ENCODE measurements around the gene LRRC15.

LRRC15 gene

DNA sequence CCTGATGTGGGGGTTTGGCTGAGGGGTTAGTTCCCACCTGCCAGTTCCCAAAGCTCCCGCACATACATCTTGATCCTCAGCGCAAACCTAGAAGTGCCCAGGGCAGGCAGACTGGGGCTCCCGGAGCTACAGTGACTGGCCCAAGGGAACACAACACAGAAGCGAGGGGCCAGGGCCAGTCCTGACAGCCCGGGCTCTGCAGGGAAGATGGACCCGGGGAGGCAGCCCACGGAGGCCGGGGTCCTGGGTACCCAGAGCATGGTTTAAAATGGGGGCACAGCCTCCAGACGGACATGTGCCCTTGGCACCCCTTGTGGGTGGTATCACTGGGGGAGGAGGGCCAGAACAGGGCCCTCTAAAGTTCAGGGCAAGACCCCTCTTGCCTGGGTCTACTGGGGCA lies 23.5 kb downstream of the LRRC15 start:
- CTCF ChIA-PET = interaction anchor here (1.4 to 20.3 kb wide), 9 partner anchors 11 to 680 kb away, joined by 3 to 349 read pairs (median 7); partner anchors contain the start of gene GP5
- WGBS (ENCODE audit: insufficient coverage) = 93% methylated on average over 9 of the region's 9 CpGs

DNA sequence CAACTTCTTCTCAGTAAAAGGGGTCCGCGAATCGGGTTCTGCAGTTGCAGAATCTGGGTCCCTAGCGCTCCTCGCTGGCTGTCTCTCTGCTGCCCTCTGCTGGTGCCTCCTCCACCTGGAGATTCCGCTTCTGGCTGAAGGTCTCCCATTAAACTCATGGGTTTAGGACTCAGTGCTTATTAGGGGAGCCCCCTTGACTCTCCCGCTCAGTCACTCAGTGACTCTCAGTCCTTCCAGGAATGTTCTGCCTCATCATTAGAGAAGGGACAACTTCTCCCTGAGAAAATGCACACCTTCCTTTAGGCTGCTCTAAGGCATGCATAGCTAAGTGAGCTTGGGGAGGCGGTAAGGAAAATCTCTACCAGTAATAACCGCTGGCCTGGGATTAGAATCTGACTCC lies 25.5 kb downstream of the LRRC15 start:
- no peaks in the 10 kb centered on the region for H3K4me1 ChIP-seq (ENCODE audit: control extremely low read depth in 1 of 4, control insufficient read depth in 4 of 4, insufficient read depth in 4 of 4, low read length in 3 of 4)
- ChIA-PET CTCF (interaction anchor here (0.6 to 20.3 kb wide), 18 partner anchors 11 to 1998 kb away, joined by 3 to 349 read pairs (median 4); partner anchors contain the start of gene GP5), POLR2A (no interaction called here)
- H3K4me3 ChIP-seq (ENCODE audit: control insufficient read depth in 1 of 7, extremely low read depth in 1 of 7, insufficient read depth in 4 of 7, low read depth in 2 of 7, low read length in 6 of 7) = no peak overlapping the region
- WGBS (ENCODE audit: insufficient coverage) = 41% methylated on average over 8 of the region's 9 CpGs
- H3K27ac ChIP-seq (ENCODE audit: insufficient read depth in 1 of 2, low read depth in 1 of 2, low read length in 2 of 2, poor library complexity in 1 of 2, severe bottlenecking in 2 of 2) = no peak overlapping the region
- H3K9me3 ChIP-seq (ENCODE audit: control extremely low read depth in 1 of 5, control insufficient read depth in 4 of 5, insufficient read depth in 2 of 5, low read depth in 1 of 5, low read length in 4 of 5) = no peaks in the 10 kb centered on the region
- DNase-seq = peak; percentile 59 to 79 (median 73)
- peaks cover 0 to 7% (median 3%) of the 10 kb centered on the region in 5 experiments for H3K27me3 ChIP-seq (replicated peaks in 2 of 5; ENCODE audit: control insufficient read depth in 4 of 5, insufficient read depth in 5 of 5, low read length in 4 of 5)
- H3K36me3 ChIP-seq (ENCODE audit: control insufficient read depth in 4 of 4, insufficient read depth in 4 of 4, low read length in 3 of 4) = no peaks in the 10 kb centered on the region

More for the DNA sequence above, 23.5 kb downstream of the LRRC15 start:
- no peak overlapping the region for H3K27ac ChIP-seq (ENCODE audit: insufficient read depth in 1 of 2, low read depth in 1 of 2, low read length in 2 of 2, poor library complexity in 1 of 2, severe bottlenecking in 2 of 2)
- H3K4me1 ChIP-seq (ENCODE audit: control extremely low read depth in 1 of 4, control insufficient read depth in 4 of 4, insufficient read depth in 4 of 4, low read length in 3 of 4) = no peaks in the 10 kb centered on the region
- no peaks in the 10 kb centered on the region for H3K36me3 ChIP-seq (ENCODE audit: control insufficient read depth in 4 of 4, insufficient read depth in 4 of 4, low read length in 3 of 4)
- peaks cover 0 to 7% (median 3%) of the 10 kb centered on the region in 5 experiments for H3K27me3 ChIP-seq (replicated peaks in 2 of 5; ENCODE audit: control insufficient read depth in 4 of 5, insufficient read depth in 5 of 5, low read length in 4 of 5)
- DNase-seq = no peak
- POLR2A ChIA-PET = no interaction called here
- H3K4me3 ChIP-seq (ENCODE audit: control insufficient read depth in 1 of 7, extremely low read depth in 1 of 7, insufficient read depth in 4 of 7, low read depth in 2 of 7, low read length in 6 of 7) = no peak overlapping the region
- H3K9me3 ChIP-seq (ENCODE audit: control extremely low read depth in 1 of 5, control insufficient read depth in 4 of 5, insufficient read depth in 2 of 5, low read depth in 1 of 5, low read length in 4 of 5) = no peaks in the 10 kb centered on the region

DNA sequence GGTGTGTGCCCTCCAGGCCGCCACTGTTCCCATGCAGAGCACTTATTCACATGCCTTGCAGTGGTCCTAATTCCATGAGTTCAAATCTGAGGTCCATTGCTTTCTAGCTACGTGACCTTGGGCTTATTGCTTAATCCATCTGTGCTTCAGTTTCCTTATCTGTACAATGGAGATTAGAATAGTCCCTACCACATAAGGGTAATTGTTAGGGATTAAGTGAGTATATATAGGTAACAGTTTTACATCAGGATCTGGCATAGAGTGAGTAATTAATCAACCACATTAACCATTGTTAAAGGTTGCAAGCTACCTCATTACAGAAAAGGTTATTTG lies 26.0 kb downstream of the LRRC15 start:
- no peaks in the 10 kb centered on the region for H3K36me3 ChIP-seq (ENCODE audit: control insufficient read depth in 4 of 4, insufficient read depth in 4 of 4, low read length in 3 of 4)
- peaks cover 0 to 7% (median 3%) of the 10 kb centered on the region in 5 experiments for H3K27me3 ChIP-seq (replicated peaks in 2 of 5; ENCODE audit: control insufficient read depth in 4 of 5, insufficient read depth in 5 of 5, low read length in 4 of 5)
- ChIA-PET CTCF (interaction anchor here (0.6 to 20.3 kb wide), 14 partner anchors 10 to 1998 kb away, joined by 3 to 349 read pairs (median 4); partner anchors contain the start of gene GP5), POLR2A (no interaction called here)
- no peaks in the 10 kb centered on the region for H3K4me1 ChIP-seq (ENCODE audit: control extremely low read depth in 1 of 4, control insufficient read depth in 4 of 4, insufficient read depth in 4 of 4, low read length in 3 of 4)
- no peak overlapping the region for H3K27ac ChIP-seq (ENCODE audit: insufficient read depth in 1 of 2, low read depth in 1 of 2, low read length in 2 of 2, poor library complexity in 1 of 2, severe bottlenecking in 2 of 2)
- no peak for DNase-seq
- no peaks in the 10 kb centered on the region for H3K9me3 ChIP-seq (ENCODE audit: control extremely low read depth in 1 of 5, control insufficient read depth in 4 of 5, insufficient read depth in 2 of 5, low read depth in 1 of 5, low read length in 4 of 5)
- H3K4me3 ChIP-seq (ENCODE audit: control insufficient read depth in 1 of 7, extremely low read depth in 1 of 7, insufficient read depth in 4 of 7, low read depth in 2 of 7, low read length in 6 of 7) = no peak overlapping the region
- 85% methylated on average over 1 of the region's 2 CpGs for whole genome bisulfite sequencing (ENCODE audit: insufficient coverage)

DNA sequence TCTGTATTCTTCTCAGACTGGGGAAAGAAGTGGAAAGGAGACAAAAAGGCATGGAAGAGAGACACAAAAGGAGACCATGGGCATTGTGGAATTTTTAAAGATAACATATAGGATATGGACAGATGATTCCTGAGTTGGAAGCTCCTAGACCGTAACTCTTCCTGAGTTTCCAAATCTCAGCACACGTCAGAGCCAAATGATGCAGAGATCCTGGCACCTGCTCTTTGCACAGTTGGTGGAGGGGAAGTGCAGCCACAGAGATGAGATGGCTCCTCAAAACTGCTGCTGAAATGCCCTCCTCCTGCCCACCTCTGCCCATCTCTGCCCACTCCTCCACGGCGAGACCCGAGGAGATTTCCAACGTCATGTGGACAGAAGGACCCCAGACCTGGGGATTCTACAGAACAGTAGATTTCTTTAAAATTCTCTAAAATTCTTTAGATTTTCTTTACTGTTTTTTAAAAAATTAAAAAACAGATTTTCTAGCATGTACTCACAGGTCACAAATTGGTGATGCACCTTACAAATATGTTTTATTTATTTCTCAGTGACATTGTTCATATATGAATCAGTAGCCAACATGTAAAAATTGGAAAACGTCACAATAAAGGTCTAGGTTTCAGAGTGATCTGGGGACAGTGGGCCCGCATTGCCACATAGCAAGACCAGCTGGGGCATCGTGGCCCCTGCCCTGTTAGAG lies 26.5 kb downstream of the LRRC15 start:
- ChIA-PET POLR2A (no interaction called here), CTCF (interaction anchor here (0.6 to 20.3 kb wide), 16 partner anchors 7 to 1997 kb away, joined by 3 to 349 read pairs (median 4); partner anchors contain the start of gene GP5)
- 96% methylated on average over 4 of the region's 9 CpGs for WGBS (ENCODE audit: insufficient coverage)
- Histone ChIP-seq H3K4me3 (ENCODE audit: control insufficient read depth in 1 of 7, extremely low read depth in 1 of 7, insufficient read depth in 4 of 7, low read depth in 2 of 7, low read length in 6 of 7) (no peak overlapping the region), H3K27ac (ENCODE audit: insufficient read depth in 1 of 2, low read depth in 1 of 2, low read length in 2 of 2, poor library complexity in 1 of 2, severe bottlenecking in 2 of 2) (no peak overlapping the region), H3K36me3 (ENCODE audit: control insufficient read depth in 4 of 4, insufficient read depth in 4 of 4, low read length in 3 of 4) (no peaks in the 10 kb centered on the region), H3K27me3 (replicated peaks in 2 of 5; ENCODE audit: control insufficient read depth in 4 of 5, insufficient read depth in 5 of 5, low read length in 4 of 5) (peaks cover 0 to 7% (median 3%) of the 10 kb centered on the region in 5 experiments), H3K4me1 (ENCODE audit: control extremely low read depth in 1 of 4, control insufficient read depth in 4 of 4, insufficient read depth in 4 of 4, low read length in 3 of 4) (no peaks in the 10 kb centered on the region), H3K9me3 (ENCODE audit: control extremely low read depth in 1 of 5, control insufficient read depth in 4 of 5, insufficient read depth in 2 of 5, low read depth in 1 of 5, low read length in 4 of 5) (no peaks in the 10 kb centered on the region)
- no peak for DNase-seq

DNA sequence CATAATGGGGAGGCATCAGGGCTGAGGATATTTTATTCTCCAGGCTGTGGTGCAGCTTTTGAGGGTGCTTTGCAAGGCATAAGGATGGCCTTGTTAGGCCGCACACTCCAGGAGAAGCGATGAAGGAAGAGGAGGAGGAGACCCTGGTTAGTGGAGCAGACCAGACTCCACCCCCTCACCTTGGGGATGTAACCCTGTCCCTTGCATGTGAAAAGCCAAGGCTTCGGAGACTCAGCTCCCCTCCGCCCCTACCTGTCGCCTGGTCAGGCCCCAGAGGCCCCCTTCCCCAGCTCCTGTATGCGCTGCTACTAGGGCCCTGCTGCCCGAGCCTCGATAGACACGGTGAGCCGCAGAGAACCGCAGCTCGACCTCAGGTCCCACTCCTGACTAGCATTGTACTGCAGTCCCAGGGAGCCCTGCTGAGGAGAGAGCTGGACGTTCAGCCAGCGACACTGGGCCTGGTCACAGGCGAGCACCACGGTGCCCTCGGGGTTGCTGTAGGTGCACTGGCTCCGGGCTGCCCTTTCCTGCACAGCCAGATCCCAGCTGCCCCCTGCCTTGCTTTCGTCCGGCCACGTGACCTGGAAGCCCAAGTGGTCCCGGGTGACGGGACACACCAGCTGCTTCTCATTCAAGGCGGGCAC lies 28.7 kb downstream of the LRRC15 start:
- CTCF ChIA-PET = interaction anchor here (1.1 to 20.3 kb wide), 5 partner anchors 7 to 131 kb away, joined by 3 to 349 read pairs (median 4); partner anchors contain the start of gene GP5
- H3K9me3 ChIP-seq (ENCODE audit: control extremely low read depth in 1 of 5, control insufficient read depth in 4 of 5, insufficient read depth in 2 of 5, low read depth in 1 of 5, low read length in 4 of 5) = no peaks in the 10 kb centered on the region
- 97% methylated on average over 16 of the region's 24 CpGs for WGBS (ENCODE audit: insufficient coverage)
- no peak overlapping the region for H3K27ac ChIP-seq (ENCODE audit: insufficient read depth in 1 of 2, low read depth in 1 of 2, low read length in 2 of 2, poor library complexity in 1 of 2, severe bottlenecking in 2 of 2)
- H3K27me3 ChIP-seq (replicated peaks in 2 of 5; ENCODE audit: control insufficient read depth in 4 of 5, insufficient read depth in 5 of 5, low read length in 4 of 5) = peaks cover 0 to 11% (median 3%) of the 10 kb centered on the region in 5 experiments
- H3K36me3 ChIP-seq (ENCODE audit: control insufficient read depth in 4 of 4, insufficient read depth in 4 of 4, low read length in 3 of 4) = no peaks in the 10 kb centered on the region
- no peak overlapping the region for H3K4me3 ChIP-seq (ENCODE audit: control insufficient read depth in 1 of 7, extremely low read depth in 1 of 7, insufficient read depth in 4 of 7, low read depth in 2 of 7, low read length in 6 of 7)
- DNase-seq = no peak
- no peaks in the 10 kb centered on the region for H3K4me1 ChIP-seq (ENCODE audit: control extremely low read depth in 1 of 4, control insufficient read depth in 4 of 4, insufficient read depth in 4 of 4, low read length in 3 of 4)
- POLR2A ChIA-PET = no interaction called here

DNA sequence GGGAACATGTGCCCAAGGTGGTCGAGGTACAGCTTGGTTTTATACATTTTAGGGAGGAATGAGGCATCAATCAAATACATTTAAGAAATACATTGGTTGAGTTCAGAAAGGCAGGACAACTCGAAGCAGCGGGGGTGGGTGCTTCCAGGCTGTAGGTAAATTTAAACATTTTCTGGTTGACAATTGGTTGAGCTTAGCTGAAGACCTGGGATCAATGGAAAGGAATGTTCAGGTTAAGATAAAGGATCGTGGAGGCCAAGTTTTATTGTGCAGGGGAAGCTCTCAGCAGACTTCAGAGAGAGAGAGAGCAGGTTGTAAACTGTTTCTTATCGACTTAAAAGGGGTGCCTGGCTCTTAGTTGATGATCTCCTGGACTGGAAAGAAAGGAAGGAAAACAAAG lies 29.7 kb downstream of the LRRC15 start:
- Histone ChIP-seq H3K27ac (ENCODE audit: insufficient read depth in 1 of 2, low read depth in 1 of 2, low read length in 2 of 2, poor library complexity in 1 of 2, severe bottlenecking in 2 of 2) (no peak overlapping the region), H3K36me3 (ENCODE audit: control insufficient read depth in 4 of 4, insufficient read depth in 4 of 4, low read length in 3 of 4) (no peaks in the 10 kb centered on the region), H3K4me1 (ENCODE audit: control extremely low read depth in 1 of 4, control insufficient read depth in 4 of 4, insufficient read depth in 4 of 4, low read length in 3 of 4) (no peaks in the 10 kb centered on the region), H3K4me3 (ENCODE audit: control insufficient read depth in 1 of 7, extremely low read depth in 1 of 7, insufficient read depth in 4 of 7, low read depth in 2 of 7, low read length in 6 of 7) (no peak overlapping the region), H3K9me3 (ENCODE audit: control extremely low read depth in 1 of 5, control insufficient read depth in 4 of 5, insufficient read depth in 2 of 5, low read depth in 1 of 5, low read length in 4 of 5) (no peaks in the 10 kb centered on the region), H3K27me3 (replicated peaks in 2 of 5; ENCODE audit: control insufficient read depth in 4 of 5, insufficient read depth in 5 of 5, low read length in 4 of 5) (peaks cover 0 to 11% (median 3%) of the 10 kb centered on the region in 5 experiments)
- WGBS (ENCODE audit: insufficient coverage) = 82% methylated on average over 2 of the region's 5 CpGs
- DNase-seq = no peak
- ChIA-PET CTCF (interaction anchor here (0.9 to 20.3 kb wide), 3 partner anchors 6 to 62 kb away, joined by 3 to 349 read pairs (median 105); partner anchors contain the start of genes CPN2 and GP5), POLR2A (no interaction called here)

DNA sequence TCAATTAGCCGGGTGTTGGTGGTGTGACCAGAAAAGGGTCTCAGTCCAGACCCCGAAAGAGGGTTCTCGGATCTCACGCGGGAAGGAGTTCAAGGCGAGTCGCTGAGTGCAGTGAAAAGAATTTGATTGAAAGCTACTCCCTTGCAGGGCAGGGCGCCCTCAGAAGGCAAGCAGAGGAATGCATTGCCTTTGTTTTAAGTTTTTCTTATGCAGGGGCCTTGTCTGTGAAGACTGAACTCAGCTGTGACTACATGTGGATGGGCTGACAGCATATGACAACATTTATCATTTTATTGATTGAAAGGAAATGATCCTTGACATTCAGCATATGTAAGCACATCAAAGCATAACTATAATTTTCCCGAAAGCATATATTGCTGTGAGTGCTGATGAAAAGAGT lies 30.2 kb downstream of the LRRC15 start:
- WGBS (ENCODE audit: insufficient coverage) = 86% methylated on average over 7 of the region's 9 CpGs
- DNase-seq = no peak
- Histone ChIP-seq H3K4me3 (ENCODE audit: control insufficient read depth in 1 of 7, extremely low read depth in 1 of 7, insufficient read depth in 4 of 7, low read depth in 2 of 7, low read length in 6 of 7) (no peak overlapping the region), H3K9me3 (ENCODE audit: control extremely low read depth in 1 of 5, control insufficient read depth in 4 of 5, insufficient read depth in 2 of 5, low read depth in 1 of 5, low read length in 4 of 5) (no peaks in the 10 kb centered on the region), H3K27ac (ENCODE audit: insufficient read depth in 1 of 2, low read depth in 1 of 2, low read length in 2 of 2, poor library complexity in 1 of 2, severe bottlenecking in 2 of 2) (no peak overlapping the region), H3K36me3 (ENCODE audit: control insufficient read depth in 4 of 4, insufficient read depth in 4 of 4, low read length in 3 of 4) (no peaks in the 10 kb centered on the region), H3K4me1 (ENCODE audit: control extremely low read depth in 1 of 4, control insufficient read depth in 4 of 4, insufficient read depth in 4 of 4, low read length in 3 of 4) (no peaks in the 10 kb centered on the region), H3K27me3 (replicated peaks in 2 of 5; ENCODE audit: control insufficient read depth in 4 of 5, insufficient read depth in 5 of 5, low read length in 4 of 5) (peaks cover 0 to 11% (median 3%) of the 10 kb centered on the region in 5 experiments)
- ChIA-PET CTCF (interaction anchor here (0.8 to 20.3 kb wide), 4 partner anchors 6 to 62 kb away, joined by 3 to 349 read pairs (median 54); partner anchors contain the start of genes CPN2 and GP5), POLR2A (no interaction called here)
